SW 1271 (cell line): ENCODE data around the gene PIEZO1.

Source experiments
- DNase-seq, 2 experiments: peaks; one replicate each; lab custom pipeline; 2025; lab: John Stamatoyannopoulos, UW

The PIEZO1 gene

DNA sequence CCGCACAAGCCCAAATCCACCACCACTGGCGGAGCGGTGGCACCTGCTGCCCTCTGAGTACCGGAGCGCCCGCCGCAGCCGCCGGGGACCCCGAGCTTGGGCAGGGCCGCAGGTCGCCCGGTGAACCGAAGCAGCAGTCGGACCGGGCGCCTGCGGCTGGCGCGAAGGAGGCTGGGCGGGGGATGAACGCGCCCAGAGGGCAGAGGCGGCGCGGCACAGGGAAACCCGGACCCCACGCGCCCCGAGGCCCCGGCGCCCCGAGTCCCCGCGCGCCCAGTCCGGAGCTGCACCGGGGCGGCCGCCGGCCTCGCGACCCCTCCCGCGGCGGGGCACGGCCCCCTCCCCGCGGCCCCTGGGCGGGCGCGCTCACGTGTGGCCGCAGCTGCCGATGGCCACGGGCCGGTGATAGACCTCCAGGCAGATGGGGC, 79.2 kb downstream of the PIEZO1 start:
- no peak for DNase-seq

- no peak for DNase-seq
Observed at GRCh38 chr16:88705076-88705684, 79.8 kb downstream of the PIEZO1 start.

GRCh38 chr16:88703486-88704309, 81.3 kb downstream of the PIEZO1 start:
- DNase-seq, result no peak

DNA sequence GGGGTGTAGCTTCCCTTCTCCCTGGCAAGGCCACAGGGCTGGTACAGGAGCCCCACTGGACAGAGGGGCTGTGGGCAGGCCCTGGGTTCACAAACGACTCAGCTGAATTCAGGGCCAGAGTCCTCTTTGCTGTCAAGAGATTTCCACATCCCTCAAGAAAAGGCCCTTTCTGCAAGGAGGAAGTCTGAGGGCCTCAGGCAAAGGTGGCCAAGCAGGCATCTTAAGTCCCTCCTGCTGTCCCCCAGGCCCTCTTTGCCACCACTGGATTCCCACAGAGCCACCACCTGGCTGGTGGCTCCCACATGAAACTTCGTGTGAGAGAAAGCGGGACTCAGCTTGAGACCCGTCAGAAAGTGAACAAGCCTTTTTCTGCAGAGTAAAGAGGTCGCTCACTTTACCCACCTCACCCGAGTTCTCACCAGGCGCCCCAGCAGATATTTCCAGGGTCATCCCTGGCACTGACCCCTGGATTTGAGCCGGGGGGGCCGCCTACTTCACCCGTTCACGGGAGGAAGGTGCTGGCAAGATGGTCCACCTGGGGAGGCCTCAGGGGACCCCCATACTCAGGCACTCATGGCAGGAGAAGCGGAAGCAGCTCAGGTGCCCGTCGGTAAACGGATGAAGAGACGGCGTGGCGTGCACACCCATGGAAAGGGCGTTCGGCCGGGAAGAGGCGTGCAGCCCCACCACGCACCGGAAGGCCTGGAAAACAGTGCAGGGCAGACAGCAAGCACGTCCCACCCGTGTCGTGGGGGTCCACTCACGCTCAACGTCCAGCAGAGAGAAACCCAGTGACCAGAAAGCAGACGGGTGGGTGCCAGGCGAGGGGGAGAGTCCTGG, 82.4 kb downstream of the PIEZO1 start:
- DNase-seq, result no peak

DNA sequence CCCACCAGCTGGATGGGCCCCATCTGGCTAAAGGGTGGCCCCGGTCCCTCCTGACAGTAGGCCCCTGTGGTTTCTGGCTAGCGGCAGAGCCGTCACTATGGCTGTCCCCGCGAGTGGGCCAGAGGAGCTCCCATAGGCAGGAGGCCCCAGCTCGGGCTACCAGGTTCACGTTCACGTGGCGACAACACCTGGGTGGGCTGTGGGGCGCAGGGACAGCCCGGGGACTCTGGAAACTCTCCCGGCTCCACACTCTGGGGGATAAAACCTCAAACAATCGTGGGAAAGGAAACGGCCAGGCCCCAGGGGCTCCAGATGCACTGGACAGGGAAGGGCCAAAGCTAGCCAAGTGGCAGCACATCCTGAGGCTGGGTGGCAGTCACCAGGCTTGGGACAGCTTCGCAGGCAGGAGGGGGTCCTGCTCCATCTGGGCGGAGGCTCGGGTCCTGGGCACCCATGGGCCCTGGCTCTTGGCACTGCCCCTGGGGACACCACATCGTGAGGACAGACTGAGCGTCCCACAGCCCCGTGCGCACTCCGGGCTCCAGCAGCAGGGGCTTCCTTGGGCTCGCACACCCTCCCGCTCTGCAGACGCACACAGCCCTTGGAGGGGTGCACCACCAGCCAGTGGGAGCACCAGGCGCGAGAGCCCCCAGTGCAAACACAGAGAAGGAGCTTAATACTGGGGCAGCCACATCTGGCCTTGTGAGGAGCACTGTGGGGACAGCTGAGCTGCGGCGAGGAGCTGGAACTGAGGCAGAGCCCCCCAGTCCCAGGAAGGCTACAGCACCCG, 83.2 kb downstream of the PIEZO1 start:
- DNase-seq, result no peak

DNA sequence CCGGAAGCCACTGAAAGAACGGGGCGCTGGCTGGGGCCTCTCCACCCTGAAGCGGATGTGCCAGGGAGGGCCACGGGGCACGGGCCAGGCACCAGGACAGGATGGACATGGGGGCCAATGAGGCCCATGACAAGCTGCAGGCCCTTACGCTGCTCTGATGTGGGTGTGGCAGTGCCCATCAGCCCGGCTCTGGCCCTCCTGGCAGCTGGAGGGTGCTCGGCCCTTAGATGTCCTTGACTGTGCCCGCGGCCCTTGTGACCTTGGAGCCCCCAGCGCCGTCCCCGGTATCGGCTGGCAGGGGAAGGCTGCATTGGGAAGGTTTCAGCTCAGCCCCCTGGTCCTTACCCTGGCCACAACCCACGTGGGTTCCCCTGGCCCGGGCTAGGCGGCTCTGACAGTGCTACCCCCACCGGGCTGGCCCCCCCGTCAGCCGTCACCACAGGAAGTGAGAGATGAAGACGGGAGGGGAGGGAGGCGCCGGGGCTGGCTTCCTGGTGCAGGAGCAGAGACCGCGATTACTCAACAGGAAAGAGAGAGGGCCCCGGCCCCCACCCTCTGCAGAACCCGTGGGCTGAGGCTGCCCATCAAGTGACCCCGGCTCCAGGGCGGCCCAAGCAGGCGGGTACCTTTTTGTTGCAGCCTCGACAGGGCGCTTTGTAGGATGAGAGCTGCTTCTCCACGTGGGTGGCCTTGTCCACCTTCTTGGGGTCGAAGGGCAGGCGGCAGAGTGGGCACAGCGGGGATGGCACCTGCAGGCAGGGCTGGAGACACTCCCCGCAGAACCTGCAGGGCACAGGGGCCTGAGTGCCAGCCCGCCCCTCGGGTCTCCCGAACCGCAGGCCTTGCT, 84.2 kb downstream of the PIEZO1 start:
- no peak for DNase-seq

- DNase-seq, result no peak
Observed at GRCh38 chr16:88700322-88700635, 84.7 kb downstream of the PIEZO1 start.

DNA sequence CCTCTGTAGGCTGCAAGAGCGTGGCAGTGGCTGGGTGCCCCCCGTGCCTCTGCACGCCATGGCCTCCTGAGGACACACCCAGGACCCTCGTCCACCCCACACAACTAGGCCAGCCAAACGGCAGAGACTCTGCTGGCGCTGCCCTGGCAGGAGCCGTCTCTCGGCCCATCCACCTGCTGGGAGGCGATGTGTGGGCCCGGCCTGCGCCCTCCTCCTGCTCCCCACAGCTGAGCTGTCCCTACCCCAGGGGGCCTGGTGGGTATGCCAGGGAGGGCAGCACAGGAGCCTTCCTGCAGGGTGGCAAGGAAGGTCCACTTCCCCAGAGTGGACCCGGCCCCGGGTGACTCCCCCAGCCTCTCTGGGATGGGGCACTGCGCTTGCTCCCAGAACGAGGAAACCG, 85.8 kb downstream of the PIEZO1 start:
- no peak for DNase-seq

GRCh38 chr16:88698646-88699045, 86.4 kb downstream of the PIEZO1 start:
- DNase-seq, result no peak

GRCh38 chr16:88697831-88698615, 87.0 kb downstream of the PIEZO1 start:
- no peak for DNase-seq

DNA sequence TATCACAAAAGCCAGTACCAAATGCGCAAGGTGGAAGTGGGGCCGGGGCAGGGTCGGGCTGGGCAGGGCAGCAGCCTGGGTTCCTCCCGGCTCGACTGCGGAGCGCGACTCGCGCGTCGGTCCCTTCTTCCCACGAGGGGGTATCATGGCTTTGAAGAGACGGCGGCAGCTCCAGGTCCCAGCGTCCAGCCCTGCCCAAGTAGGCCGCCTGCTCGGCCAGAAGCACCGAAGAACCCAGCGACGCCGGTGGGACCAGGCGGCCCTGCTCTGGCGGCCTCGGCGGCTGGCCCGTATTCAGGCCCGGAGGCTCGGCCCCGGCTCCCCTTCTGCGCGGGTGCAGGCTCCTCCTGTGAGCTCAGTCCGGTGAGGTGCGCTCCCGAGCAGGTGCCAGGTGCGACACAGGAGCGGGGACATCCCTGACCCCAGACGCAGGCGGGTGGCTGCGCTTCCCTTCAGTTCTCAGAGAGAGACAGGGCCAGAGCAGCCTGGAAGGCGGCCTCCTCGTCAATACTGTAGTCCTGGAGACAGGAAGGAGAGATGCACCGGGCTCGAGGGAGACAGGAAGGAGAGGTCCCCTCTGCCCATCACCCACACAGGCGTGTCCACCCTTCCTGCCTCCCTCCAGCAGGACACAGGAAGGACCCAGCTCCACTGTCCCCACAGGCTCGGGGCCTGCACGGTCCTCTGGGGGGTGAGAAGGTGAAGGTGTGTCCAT, 87.7 kb downstream of the PIEZO1 start:
- no peak for DNase-seq

- no peak for DNase-seq
Observed at GRCh38 chr16:88696441-88696840, 88.6 kb downstream of the PIEZO1 start.

DNA sequence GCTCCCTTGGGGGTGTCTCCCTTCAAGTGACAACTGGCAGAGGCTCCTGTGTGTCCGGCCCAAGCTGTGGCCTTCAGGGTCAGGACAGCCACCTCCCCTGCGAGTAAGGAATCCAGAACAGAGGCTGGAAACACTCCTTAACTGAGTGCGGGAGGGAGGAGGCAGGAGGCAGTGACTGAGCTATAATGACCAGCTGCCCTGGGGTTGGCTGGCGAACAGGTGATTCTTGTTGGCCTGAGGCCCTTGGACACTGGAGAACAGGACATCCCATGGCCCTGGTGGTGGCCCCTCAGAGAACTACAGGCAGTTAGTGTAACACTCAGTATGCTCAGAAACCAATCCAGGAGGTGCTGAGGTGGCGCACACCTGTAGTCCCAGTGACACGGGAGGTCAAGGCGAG, 89.3 kb downstream of the PIEZO1 start:
- DNase-seq, result no peak

GRCh38 chr16:88695218-88695617, 89.8 kb downstream of the PIEZO1 start:
- no peak for DNase-seq

DNA sequence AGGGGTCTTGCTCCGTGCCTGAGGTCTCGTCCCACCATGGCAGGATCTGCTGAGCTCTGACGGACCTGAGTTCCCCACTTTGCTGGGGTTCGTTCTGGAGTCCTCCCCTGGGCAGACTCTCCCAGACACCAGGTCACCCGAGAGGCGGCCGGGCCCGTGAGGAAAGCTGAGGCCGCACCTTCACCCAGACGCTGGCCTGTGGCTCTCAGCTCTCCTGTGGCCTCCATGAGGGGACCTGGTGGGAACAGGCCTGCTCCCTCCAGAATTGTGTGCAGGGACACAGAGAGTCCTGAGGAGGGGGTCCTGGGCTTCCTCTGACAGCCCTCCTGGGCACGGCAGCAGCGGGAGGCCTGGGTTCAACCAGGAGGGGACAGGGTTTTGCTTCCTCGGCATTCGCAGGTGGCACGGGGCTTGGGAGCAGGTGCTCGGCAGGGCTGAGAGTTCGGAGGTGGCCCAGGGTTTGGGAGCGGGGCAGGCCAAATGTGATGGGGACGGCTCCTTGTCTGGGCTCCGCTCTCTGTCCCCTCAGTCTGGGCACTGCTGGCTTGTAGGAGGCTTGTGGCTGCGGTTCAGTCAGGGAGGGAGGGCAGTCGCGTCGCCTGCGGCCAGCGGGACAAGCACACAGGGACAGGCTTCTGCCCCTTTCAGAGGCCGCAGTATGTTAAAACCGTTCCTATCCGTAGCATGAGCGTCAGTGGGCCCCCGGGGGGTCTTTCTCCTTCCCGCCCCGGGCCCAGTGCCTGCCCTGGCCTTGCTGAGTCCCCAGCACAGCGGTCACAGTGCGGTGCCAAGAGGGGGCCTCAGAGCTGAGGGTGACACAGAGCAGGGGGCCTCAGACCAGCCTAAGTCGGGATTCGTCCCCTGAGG, 90.6 kb downstream of the PIEZO1 start:
- DNase-seq, result no peak

DNA sequence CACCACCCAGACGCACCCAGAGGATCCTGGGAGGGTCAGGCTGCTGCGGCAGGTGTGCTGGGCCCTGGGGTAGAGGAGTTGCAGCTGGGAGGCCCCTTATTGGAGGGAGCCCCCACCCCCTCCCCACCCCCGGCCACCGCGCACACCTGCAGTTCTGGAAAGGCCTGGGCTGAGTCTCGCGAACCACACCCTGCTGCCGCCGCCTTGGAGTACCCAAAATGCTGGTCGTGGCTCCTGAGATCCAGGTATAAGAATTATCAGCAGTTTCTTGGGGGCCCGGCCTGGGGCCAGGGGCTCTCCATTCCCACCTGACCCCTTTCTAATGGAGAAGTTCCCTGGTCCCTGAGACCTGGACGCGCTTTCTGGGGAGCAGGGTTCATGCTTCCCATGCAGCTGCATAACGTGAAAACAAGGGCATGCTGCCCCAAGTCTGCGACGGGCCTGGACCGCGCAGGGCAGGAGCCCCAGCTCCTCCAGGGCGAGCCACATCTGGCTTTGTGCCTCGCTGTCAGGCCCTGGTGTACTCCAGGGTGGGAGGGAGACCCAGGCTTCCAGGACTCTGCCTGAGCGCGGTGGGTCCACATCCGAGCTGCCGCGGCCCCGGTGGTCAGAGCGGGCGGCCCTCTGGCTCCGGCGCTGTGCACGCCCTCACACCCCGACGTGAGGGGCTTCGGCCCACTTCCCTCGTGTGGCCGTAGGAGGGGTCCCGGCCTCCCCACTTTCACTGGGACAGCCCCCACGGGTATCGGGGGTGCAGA, 91.4 kb downstream of the PIEZO1 start:
- DNase-seq, result no peak

- DNase-seq, result no peak
Observed at GRCh38 chr16:88692861-88693260, 92.2 kb downstream of the PIEZO1 start.
